Gastrocnemius medialis (tissue), 4 donors: Measurements from ENCODE around the gene NFATC2IP.

Experiments
- CTCF ChIP-seq, 5 experiments: fragments of 450-650 bp in 3 of 5; fragments of 200-600 bp in 2 of 5; sonication (generic) in 2 of 5; IDR thresholded peaks in 4 of 5; conservative IDR thresholded peaks in 1 of 5; 1 replicate in 4 of 5; 2 replicates in 1 of 5; pipeline ENCODE4 v1.5.1; 2016 to 2019; ENCODE audit warnings: antibody characterized with exemption in 5 of 5, mild to moderate bottlenecking in 3 of 5, moderate library complexity in 3 of 5
- POLR2A ChIP-seq, 2 donors: fragments of 450-650 bp; IDR thresholded peaks; one replicate each; pipeline ENCODE4 v1.6.1; 2017; ENCODE audit warnings: antibody characterized with exemption in 2 of 2, mild to moderate bottlenecking in 2 of 2, moderate library complexity in 2 of 2

GRCh38 chr16:28986046-28986445, 35.3 kb downstream of the NFATC2IP start:
- TF ChIP-seq CTCF (IDR thresholded peaks at IDR 0.05 in 4 of 5, conservative IDR thresholded peaks at IDR 0.05 in 1 of 5) (no peak), POLR2A (IDR thresholded peaks at IDR 0.05) (no peak)
